Stimulated activated naive CD8-positive, alpha-beta T cell treated with anti-CD3 and anti-CD28 coated beads, Interleukin-15, Interleukin-2, amounts not matched to agents 100 U/mL and 50 U/mL, for 24 hours (primary cell): ENCODE results near the gene FBRSL1.
"Not testable (repeated sequence)": the region's sequence is repeated elsewhere in the genome, so short reads cannot be mapped to it uniquely, and the experiment has no call there.

Source experiments
- ATAC-seq: fragments of 150-1000 bp; cut with Tn5 transposase; one replicate; pipeline ENCODE4 v1.10.0; 2021
- DNase-seq: peaks from one replicate; pipeline ENCODE4 v3.0.0; 2021

The FBRSL1 gene

GRCh38 chr12:132453361-132454192, 36.4 kb upstream of the FBRSL1 start:
- ATAC-seq (no peak), DNase-seq (no peak)

GRCh38 chr12:132454193-132454932, 35.6 kb upstream of the FBRSL1 start:
- ATAC-seq (no peak), DNase-seq (no peak)

- ATAC-seq (no peak), DNase-seq (no peak)
Measured at GRCh38 chr12:132454933-132455418, 35.0 kb upstream of the FBRSL1 start.

GRCh38 chr12:132455565-132455964, 34.4 kb upstream of the FBRSL1 start:
- DNase-seq (no peak), ATAC-seq (no peak)

- DNase-seq (no peak), ATAC-seq (no peak)
Measured at GRCh38 chr12:132456186-132456943, 33.6 kb upstream of the FBRSL1 start.

GRCh38 chr12:132456944-132457495, 32.9 kb upstream of the FBRSL1 start:
- no peak for ATAC-seq
- no peak for DNase-seq

GRCh38 chr12:132458441-132458840, 31.5 kb upstream of the FBRSL1 start:
- no peak for DNase-seq
- ATAC-seq, result no peak

- ATAC-seq, result no peak
- no peak for DNase-seq
Measured at GRCh38 chr12:132458846-132459641, 30.9 kb upstream of the FBRSL1 start.

- no peak for DNase-seq
- no peak for ATAC-seq
Measured at GRCh38 chr12:132460571-132460970, 29.4 kb upstream of the FBRSL1 start.

GRCh38 chr12:132461526-132461925, 28.4 kb upstream of the FBRSL1 start:
- ATAC-seq (no peak), DNase-seq (no peak)

GRCh38 chr12:132462788-132463187, 27.2 kb upstream of the FBRSL1 start:
- ATAC-seq, result no peak
- DNase-seq, result no peak

- not testable (repeated sequence) for DNase-seq, ATAC-seq
Measured at GRCh38 chr12:132463284-132463924, 26.5 kb upstream of the FBRSL1 start.

- not testable (repeated sequence) for ATAC-seq, DNase-seq
Measured at GRCh38 chr12:132464304-132464703, 25.6 kb upstream of the FBRSL1 start.

GRCh38 chr12:132464820-132465219, 25.1 kb upstream of the FBRSL1 start:
- ATAC-seq, result no peak
- DNase-seq, result no peak

- peak; percentile 8 for ATAC-seq
- no peak for DNase-seq
Measured at GRCh38 chr12:132465269-132466190, 24.4 kb upstream of the FBRSL1 start.

- DNase-seq (no peak), ATAC-seq (no peak)
Measured at GRCh38 chr12:132466241-132467201, 23.4 kb upstream of the FBRSL1 start.

- ATAC-seq (no peak), DNase-seq (no peak)
Measured at GRCh38 chr12:132467511-132467910, 22.4 kb upstream of the FBRSL1 start.

GRCh38 chr12:132469423-132469822, 20.5 kb upstream of the FBRSL1 start:
- DNase-seq (no peak), ATAC-seq (no peak)

GRCh38 chr12:132470397-132470796, 19.6 kb upstream of the FBRSL1 start:
- DNase-seq (no peak), ATAC-seq (no peak)
